ENCODE measurements around the gene INVS.

INVS gene

DNA sequence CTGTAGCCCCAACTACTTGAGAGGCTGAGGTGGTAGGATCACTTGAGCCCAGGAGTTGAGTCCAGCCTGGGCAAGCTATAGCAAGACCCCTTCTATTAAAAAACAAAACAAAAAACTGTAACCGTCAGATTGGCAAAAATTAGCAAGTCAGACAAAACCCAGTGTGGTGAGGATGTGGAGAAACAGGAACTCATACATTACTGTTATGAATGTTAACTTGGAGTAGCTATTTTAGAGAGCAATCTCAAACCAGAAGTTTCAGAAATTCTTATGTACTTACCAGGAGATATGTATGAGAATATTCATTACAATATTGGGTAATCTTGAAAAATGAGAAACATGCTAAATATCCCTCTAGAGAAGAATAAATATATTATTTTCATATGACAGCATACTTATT lies 120.3 kb downstream of the INVS start:
- Histone ChIP-seq H4K20me1 (ENCODE audit: insufficient read depth, low read length) (no peaks in the 10 kb centered on the region), H3K27me3 (ENCODE audit: insufficient read depth, low read length) (no peaks in the 10 kb centered on the region), H3K9ac (ENCODE audit: low read length) (no peak overlapping the region), H3F3A (ENCODE audit: insufficient read depth, low read length) (no peaks in the 10 kb centered on the region), H3K27ac (ENCODE audit: low read depth, low read length, poor library complexity, severe bottlenecking) (no peak overlapping the region), H2AFZ (ENCODE audit: low read length) (no peak overlapping the region), H3K4me3 (ENCODE audit: low read depth, low read length, poor library complexity, severe bottlenecking) (no peak overlapping the region), H3K36me3 (ENCODE audit: insufficient read depth, low read length) (no peaks in the 10 kb centered on the region), H3K9me2 (ENCODE audit: low read depth, low read length) (no peaks in the 10 kb centered on the region), H3K9me3 (ENCODE audit: low read length) (no peaks in the 10 kb centered on the region), H3K4me1 (ENCODE audit: insufficient read depth, low read length, severe bottlenecking) (no peaks in the 10 kb centered on the region), H3K79me2 (ENCODE audit: insufficient read depth, low read length) (no peaks in the 10 kb centered on the region), H3K4me2 (ENCODE audit: low read length) (no peak overlapping the region)
- TF ChIP-seq, protein P1, sequence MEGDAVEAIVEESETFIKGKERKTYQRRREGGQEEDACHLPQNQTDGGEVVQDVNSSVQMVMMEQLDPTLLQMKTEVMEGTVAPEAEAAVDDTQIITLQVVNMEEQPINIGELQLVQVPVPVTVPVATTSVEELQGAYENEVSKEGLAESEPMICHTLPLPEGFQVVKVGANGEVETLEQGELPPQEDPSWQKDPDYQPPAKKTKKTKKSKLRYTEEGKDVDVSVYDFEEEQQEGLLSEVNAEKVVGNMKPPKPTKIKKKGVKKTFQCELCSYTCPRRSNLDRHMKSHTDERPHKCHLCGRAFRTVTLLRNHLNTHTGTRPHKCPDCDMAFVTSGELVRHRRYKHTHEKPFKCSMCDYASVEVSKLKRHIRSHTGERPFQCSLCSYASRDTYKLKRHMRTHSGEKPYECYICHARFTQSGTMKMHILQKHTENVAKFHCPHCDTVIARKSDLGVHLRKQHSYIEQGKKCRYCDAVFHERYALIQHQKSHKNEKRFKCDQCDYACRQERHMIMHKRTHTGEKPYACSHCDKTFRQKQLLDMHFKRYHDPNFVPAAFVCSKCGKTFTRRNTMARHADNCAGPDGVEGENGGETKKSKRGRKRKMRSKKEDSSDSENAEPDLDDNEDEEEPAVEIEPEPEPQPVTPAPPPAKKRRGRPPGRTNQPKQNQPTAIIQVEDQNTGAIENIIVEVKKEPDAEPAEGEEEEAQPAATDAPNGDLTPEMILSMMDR (IDR thresholded peaks at IDR 0.05; ENCODE audit: low read length), result no peak
- no peak for TF ChIP-seq EZH2 (IDR thresholded peaks at IDR 0.05; ENCODE audit: borderline replicate concordance, low read length)

DNA sequence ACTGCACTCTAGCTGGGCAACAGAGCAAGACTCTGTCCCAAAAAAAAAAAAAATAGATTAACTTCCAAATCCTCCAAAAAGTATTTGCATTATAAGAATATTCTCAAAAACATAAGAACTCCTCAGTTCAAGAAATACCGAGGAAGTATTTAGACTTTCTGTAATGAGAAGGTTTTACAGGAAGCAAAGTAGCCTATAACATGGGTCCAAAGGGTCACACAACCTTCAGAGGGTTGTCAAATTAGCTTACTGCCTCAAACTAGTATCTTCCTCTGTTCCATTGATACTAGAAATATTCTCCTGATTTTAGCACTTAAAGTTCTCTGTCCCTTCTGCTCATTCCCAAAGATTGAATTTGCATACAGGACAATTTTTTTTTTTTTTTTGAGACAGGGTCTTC lies 121.9 kb downstream of the INVS start:
- TF ChIP-seq, protein P1 (IDR thresholded peaks at IDR 0.05; ENCODE audit: low read length), result no peak
- no peak for TF ChIP-seq EZH2 (IDR thresholded peaks at IDR 0.05; ENCODE audit: borderline replicate concordance, low read length)
- H4K20me1 ChIP-seq (ENCODE audit: insufficient read depth, low read length), result no peaks in the 10 kb centered on the region
- H3F3A ChIP-seq (ENCODE audit: insufficient read depth, low read length), result no peaks in the 10 kb centered on the region

DNA sequence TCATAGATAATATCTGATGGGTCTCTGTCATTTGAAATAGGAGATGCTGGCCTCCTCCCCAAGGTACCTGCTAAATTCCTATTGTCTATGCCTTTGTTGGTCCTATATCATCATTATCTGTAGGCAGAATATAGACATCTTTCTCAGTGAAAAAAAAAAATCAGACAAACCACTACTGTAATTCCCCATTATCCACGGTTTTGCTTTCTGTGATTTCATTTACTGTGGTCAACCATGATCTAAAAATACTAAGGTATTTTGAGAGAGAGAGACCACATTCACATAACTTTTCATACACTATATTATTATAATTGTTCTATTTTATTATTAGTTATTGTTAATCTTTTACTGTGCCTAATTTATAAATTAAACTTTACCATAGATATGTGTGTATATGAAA lies 122.5 kb downstream of the INVS start:
- Histone ChIP-seq H3K9me3 (ENCODE audit: low read length) (no peaks in the 10 kb centered on the region), H3K27me3 (ENCODE audit: insufficient read depth, low read length) (no peaks in the 10 kb centered on the region), H3K4me3 (ENCODE audit: low read depth, low read length, poor library complexity, severe bottlenecking) (no peak overlapping the region), H3K4me2 (ENCODE audit: low read length) (no peak overlapping the region), H4K20me1 (ENCODE audit: insufficient read depth, low read length) (no peaks in the 10 kb centered on the region), H3K27ac (ENCODE audit: low read depth, low read length, poor library complexity, severe bottlenecking) (no peak overlapping the region), H3K4me1 (ENCODE audit: insufficient read depth, low read length, severe bottlenecking) (no peaks in the 10 kb centered on the region), H3K9ac (ENCODE audit: low read length) (no peak overlapping the region), H3K36me3 (ENCODE audit: insufficient read depth, low read length) (peaks cover 5% of the 10 kb centered on the region; the same call in 1 of the 2 replicates), H3F3A (ENCODE audit: insufficient read depth, low read length) (no peaks in the 10 kb centered on the region), H2AFZ (ENCODE audit: low read length) (no peak overlapping the region), H3K79me2 (ENCODE audit: insufficient read depth, low read length) (no peaks in the 10 kb centered on the region), H3K9me2 (ENCODE audit: low read depth, low read length) (no peaks in the 10 kb centered on the region)
- no peak for TF ChIP-seq EZH2 (IDR thresholded peaks at IDR 0.05; ENCODE audit: borderline replicate concordance, low read length)
- TF ChIP-seq, protein P1 (IDR thresholded peaks at IDR 0.05; ENCODE audit: low read length), result no peak

More for the DNA sequence above, 121.9 kb downstream of the INVS start:
- Histone ChIP-seq H3K9me2 (ENCODE audit: low read depth, low read length) (no peaks in the 10 kb centered on the region), H3K4me1 (ENCODE audit: insufficient read depth, low read length, severe bottlenecking) (no peaks in the 10 kb centered on the region), H3K4me3 (ENCODE audit: low read depth, low read length, poor library complexity, severe bottlenecking) (no peak overlapping the region), H3K79me2 (ENCODE audit: insufficient read depth, low read length) (no peaks in the 10 kb centered on the region), H3K4me2 (ENCODE audit: low read length) (no peak overlapping the region), H3K9me3 (ENCODE audit: low read length) (no peaks in the 10 kb centered on the region), H2AFZ (ENCODE audit: low read length) (no peak overlapping the region), H3K27me3 (ENCODE audit: insufficient read depth, low read length) (no peaks in the 10 kb centered on the region), H3K9ac (ENCODE audit: low read length) (no peak overlapping the region), H3K36me3 (ENCODE audit: insufficient read depth, low read length) (peaks cover under 1% of the 10 kb centered on the region; the same call in 1 of the 2 replicates), H3K27ac (ENCODE audit: low read depth, low read length, poor library complexity, severe bottlenecking) (no peak overlapping the region)

Data from OCI-LY1 (cell line).